KBM-7 (cell line): ENCODE results near the gene CEBPE.

Source experiments
- DNase-seq: peaks from one replicate; pipeline ENCODE4 v3.0.0-alpha.2; 2015
- in situ Hi-C: fragments of 300-500 bp; cut with MboI; formaldehyde crosslinking; loops from 2 replicates; pipeline ENCODE4 v1.14.3; 2020; ENCODE audit warnings: low sequenced_read_pairs, low pct_unique_long_range_greater_than_20kb, mixed read lengths

CEBPE gene

DNA sequence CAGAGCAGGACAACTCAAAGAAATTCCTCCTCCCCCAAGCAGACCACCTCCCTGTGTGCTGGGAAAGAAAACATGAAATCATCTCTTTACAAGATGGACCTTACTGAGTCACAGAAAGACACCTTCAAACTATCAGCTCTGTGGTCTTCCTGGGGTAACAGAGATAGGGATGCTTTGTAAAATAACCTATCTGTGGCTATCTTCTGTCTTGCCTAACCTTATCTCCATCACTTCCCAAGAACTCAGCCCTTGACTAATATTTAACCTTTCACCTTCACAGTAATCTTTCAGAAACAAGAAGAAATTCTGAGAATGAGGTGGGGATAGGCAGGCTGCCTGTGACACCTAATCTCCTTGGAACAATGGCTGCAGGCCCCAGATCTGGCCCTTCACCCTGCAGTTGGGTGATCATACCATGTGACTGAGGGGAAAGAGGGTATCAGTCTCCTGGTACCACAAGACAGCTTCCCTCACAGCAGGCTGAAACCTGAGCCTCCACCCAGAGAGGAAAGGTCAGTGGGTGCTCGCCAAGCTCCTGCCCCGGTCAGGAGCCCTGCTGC, 27.4 kb upstream of the CEBPE start:
- in situ Hi-C loops = no loop called here
- DNase-seq = no peak

DNA sequence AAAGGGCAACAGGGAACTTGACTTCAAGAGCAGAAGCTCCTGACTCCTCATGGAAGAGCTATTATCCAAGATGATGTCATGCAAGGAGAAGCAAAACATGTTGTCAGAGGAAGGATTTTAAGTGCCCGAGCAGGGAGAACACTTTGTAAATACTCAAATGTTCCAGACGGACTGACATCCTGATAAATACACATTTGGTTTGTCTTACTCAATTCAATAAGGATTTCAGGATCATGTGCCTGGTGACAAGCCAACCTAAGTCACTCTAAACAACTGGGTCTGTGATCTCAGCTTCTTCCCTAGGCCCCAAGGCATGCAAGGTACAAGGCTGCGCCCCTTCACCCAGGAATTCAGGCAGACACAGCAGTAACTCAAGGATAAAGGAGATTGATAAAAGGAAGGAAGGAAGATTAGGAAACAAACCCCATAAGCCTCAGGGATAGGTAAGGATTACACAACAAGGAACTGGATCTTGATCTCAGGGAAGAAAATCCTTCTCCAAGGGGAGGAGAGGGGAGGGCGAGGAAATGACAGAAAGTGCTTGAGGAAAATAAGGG, 26.8 kb upstream of the CEBPE start:
- in situ Hi-C loops = no loop called here
- no peak for DNase-seq

DNA sequence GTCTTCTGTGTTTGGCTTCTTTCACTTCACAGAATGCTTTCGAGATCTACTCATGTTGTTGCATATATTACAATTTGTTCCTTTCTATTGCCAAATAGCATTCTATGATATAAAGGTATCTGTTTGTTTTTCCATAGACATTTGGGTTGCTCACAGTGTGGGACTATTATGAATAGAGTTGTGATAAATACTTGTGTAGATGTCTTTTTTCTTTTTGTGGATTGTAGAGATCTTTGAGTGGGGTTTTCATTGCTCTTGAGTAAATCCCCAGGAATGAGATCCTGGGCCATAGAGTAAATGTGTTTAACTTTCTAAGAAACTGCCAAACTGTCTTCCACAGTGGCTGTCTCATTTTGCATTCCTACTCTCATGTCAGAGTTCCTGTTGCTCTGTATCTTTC, 24.9 kb upstream of the CEBPE start:
- in situ Hi-C loops = no loop called here
- no peak for DNase-seq

DNA sequence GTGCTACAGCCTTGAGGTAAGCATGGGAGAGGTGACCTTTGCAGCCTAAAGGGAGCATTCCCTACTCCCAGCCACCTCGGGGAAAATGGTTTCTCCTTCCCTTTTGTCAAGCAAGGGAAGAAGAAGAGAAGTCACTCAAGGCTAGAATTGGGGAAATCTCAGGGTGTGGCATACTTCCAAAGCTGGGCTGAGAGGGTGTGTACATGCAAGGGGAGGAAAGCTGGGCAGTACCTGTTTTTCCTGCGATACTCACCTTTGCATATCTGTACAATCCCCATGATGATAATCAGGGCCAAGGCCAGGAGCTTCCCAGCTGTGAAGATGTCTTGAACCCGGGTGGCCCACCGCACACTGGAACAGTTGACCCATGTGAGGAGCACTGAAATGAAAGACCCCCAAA, 23.8 kb upstream of the CEBPE start:
- in situ Hi-C loops = no loop called here
- no peak for DNase-seq

DNA sequence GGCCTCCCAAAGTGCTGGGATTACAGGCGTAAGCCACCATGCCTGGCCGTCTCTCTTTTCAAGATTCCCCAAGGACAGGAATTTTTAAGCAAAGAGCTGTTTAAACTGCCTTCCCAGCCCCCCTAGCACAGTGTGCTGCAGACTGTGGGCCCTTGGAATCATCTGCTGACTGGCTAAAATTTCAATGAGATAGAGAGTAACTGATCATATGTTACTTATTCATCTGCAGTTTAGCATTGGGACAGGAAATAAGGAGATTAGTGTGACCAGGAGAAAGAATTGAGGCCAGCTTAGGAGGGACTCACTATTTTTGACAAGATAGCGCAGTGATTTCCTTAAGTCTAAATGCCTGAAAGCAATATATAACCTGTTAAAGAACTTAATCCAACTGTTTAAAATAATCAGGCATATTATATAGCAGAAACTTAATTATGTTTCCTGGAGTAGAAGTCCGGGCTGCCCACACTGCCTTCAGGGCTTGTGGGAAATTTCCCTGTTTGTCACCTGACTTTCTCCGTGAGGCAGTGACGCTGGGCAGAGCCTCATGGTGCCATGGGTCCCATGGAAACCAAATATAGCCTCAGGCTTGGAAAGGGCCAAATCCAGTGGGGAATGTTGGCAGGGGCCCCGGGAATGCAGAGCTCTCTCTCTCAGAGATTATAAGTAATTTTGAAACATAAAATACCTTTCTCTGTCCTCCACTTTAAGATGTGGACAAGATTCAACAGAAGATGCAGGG, 22.8 kb upstream of the CEBPE start:
- in situ Hi-C loops = no loop called here
- DNase-seq = no peak

DNA sequence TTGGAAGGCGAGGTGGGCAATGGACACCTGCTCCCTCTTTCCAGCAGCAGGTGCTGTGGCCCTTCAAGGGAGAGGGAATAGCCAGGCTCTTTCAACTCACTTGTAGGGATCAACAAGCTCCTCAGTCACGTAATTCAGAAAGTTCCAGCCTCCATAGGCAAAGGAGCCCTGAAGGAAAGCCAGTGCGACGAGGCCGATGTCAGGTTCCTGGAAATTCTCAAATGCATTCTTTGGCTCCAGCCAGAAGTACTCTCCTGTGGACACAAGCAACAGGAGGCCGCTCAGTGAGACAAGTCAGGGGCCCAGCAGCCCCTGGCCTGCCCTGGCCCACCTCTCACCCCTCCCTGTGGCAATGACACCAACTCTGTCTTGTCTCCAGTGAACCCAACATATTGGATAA, 21.3 kb upstream of the CEBPE start:
- in situ Hi-C loops = no loop called here
- no peak for DNase-seq

DNA sequence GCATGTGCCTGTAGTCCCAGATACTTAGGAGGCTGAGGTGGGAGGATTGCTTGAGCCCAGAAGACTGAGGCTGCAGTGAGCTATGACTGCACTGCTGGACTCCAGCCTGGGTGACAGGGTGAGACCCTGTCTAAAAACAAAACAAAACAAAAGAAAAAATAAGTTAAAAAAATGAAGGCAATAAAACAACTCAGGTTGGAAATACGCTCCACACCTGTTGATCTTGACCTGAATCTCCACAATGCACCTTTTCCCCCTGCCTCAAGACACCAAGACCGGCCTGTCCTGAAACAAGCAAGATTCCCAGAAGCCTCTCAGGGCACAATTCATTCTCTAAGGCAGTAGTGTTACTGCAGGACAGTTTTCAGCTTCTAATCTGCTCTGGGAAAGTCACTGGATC, 20.8 kb upstream of the CEBPE start:
- in situ Hi-C loops = no loop called here
- DNase-seq = no peak

DNA sequence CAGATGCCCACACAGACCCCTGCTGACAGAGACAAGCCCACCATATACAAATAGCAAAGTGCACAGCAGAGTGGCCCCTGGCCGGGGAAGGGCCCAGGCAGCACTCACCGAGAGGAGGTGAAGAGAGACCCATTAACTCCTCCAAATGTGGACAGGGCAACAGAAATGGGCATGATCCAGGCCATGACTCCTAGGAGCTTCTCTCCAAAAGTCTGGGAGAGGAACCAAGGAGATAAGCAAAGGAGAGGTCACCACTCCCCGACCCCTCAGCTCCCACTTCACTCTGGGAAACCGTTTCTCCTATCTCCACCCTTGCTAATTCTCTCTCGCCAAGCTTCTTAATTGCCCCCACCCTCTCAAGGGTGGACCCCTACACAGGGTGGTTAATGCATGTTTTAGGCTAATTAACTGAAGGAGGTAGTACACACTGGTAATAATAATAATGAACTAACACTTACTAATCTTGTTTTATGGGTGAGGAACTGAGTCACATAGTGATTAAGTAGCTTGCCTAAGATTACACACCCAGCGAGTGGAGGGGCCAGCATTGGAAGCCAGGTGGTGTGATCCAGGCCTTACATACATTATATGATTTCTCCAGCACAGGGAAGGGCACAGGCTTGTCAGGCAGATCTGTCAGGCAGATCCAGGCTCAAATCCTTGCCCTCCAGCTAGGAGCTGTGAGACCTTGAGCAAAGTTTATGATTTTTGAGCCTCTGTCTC, 18.9 kb upstream of the CEBPE start:
- in situ Hi-C loops = no loop called here
- no peak for DNase-seq

DNA sequence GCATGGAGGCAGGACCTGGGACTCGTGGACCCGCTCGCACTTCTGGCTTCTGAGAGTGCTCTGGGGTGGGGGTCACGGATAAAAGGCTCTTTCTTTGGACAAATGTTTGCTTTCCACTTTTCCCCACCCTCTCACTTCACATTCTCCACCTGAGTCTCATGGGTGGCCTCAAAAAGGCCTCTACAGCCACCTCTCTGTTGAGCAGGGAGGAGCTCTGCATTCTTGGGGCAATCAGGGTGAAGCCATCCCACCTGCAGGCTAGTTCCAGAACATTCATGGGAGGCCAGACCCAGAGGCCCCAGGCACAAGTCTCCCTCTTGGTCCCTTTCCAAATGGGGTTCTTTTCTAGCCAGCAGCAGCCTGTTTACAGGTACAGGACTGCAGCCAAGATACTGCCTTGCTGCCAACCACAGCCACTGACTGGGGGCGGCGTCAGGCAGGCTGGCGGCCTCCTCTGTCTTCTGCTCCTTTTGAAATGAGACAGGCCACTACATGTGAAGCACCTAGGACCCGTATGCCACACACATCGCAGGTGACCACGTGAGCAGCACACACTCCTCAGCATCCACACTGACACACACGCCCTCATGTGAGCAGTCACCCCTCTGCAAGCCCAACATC, 18.2 kb upstream of the CEBPE start:
- no peak for DNase-seq
- in situ Hi-C loops = no loop called here

DNA sequence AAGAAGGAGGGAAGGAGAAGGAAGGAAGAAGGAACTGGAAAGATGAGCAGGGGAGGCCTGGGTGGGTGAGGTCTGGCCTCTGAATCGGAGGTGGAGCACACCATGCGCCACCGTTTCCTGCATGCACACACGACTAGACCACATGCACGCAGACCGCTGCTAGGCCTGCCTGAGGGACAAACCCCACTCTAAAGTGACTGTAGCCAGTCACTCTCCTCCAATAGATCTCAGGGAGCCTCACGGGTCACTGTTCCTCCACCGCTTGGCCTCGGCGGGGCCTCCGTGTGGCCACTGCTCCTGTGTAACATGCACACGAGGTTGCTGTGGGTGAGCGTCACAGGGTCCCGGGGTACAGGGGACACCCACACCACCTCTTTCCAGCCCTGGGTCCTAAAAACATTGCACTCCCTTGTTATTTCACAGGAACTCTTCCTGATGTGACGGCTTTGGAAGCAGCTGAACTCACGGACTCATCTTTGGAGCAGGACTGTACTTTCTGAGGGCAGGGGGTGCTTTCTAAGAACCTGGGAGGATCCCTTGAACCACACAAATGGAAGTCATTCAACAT, 17.6 kb upstream of the CEBPE start:
- in situ Hi-C loops = no loop called here
- no peak for DNase-seq

DNA sequence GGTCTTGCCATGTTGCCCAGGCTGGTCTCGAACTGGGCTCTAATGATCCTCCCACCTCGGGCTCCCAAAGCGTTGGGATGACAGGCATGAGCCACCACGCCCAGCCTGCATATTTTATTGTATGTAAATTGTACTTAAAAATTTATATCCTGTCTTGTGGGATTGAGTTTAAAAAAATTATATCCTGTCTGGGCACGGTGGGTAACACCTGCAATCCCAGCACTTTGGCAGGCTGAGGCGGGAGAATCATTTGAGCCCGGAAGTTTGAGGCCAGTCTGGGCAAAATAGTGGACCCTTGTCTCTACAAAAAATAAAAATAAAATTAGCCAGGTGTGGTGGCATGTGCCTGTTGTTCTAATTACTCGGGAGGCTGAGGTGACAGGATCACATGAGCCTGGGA, 13.9 kb upstream of the CEBPE start:
- in situ Hi-C loops = no loop called here
- no peak for DNase-seq

DNA sequence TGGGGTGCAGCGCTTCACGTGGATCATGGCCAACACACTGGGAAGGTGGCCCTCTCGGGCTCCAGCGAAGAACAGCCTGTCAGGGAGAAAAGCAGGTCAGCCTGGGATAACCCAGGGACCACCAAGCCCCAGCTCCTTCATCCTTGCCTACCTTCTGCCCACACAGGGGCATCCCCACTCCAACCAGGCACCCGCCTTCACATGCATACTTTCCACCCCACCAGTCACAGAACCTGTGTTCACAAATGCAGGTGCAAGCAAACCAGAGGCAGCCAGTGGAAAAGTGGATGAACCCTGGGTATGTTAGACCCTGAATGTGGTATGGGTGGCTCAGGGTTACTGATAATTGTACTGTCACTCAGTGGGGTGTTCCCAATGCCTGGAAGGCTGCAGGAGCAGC, 12.4 kb upstream of the CEBPE start:
- no peak for DNase-seq
- in situ Hi-C loops = no loop called here

DNA sequence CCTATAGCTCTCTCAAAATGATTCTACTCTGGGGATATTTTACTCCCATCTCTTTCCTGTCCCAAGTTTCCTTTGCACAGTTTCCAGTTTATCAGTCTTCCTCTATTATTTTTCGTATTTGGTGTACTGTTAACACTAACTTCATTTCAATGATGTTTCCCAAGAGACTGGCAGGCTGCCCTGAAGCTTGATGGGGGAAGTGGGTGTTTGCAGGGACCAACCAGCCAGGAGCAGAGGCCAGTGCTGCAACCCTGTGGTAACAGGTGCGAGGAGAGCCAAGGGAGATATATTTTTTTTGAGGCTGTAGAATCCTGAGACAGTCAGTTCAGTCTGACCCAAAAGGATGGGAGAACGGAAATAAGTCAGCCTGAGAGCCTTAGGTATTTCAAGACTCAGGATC, 11.8 kb upstream of the CEBPE start:
- no peak for DNase-seq
- in situ Hi-C loops = no loop called here

DNA sequence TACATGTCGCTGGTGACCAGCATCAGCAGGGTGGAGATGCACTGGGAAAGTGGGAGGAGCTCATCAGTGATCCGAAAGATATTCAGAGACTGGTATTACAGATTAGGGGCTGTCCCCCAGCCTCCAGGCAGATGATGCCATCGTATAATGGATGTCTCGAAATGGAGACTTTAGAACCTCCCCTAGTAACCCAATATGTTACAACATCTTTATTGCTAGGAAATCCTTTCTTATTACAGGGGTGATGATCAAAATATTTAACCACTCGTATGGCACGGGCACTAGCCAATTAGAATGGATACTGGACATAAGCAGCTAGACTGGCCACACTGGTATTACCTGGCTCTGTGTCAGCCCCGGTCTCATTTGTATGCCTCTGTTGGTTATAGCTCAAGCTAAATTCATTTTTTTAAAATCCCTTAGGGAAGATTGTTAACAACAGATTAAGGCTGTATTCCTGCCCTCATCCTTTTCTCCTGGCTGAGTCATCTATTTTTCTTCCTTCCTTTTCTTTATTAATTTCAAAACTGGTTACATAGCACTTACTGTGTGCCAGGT, 10.8 kb upstream of the CEBPE start:
- in situ Hi-C loops = no loop called here
- DNase-seq = no peak

DNA sequence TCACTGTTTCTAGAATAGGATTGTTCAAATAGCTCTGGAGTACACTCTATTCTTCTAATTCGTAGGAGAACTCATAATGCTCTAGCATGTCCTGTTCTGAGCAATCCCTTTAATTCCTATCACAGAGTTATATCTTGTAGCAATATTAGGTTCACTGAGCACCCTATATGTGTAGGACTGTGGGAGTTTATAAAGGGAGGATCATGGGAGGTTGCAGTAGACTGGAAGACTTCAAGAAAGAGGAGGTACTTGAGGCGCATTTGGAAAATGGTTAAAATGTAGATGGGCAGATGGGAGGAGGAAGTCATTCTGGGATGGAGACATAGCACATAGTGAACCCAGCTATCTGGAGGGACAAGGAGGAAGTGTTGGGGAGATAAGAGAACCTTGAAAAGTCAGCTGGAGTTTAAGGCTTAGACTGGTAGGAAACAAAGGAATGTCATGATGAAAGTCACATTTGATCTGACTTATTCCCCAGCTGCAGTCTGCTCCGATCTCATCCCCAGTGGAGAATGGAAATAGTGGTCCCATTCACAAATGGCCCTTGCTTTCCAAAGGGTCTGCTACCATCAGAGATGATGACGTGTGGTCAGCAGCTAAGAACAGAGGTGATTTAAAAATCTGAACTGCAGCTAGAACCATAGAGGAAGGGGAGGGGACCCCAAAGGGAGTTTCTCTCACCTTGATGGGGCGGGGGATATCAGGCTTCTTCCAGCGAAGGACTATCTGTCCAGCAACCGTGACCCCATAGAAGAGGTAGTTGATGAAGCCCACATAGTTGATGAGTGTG, 10.1 kb upstream of the CEBPE start:
- in situ Hi-C loops = no loop called here
- DNase-seq = no peak

DNA sequence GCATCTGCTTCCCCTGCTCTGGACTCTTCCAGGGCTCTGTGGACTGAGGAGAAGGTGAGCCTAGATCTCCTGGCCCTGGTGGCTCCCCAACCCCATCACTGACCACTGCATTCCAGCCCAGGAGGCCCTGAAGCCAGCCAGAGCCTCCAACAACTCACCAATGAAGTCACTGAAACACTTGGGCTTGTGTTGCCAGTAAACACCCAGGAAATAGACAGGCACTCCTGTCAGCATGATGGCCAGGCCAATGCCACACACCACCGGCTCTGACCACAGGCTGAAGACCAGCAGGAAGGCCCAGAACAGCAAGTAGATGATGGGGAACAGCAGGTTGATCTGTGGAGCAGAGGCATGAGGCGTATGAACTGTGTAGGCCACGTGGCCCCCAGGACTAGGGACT, 8.8 kb upstream of the CEBPE start:
- no peak for DNase-seq
- in situ Hi-C loops = no loop called here

DNA sequence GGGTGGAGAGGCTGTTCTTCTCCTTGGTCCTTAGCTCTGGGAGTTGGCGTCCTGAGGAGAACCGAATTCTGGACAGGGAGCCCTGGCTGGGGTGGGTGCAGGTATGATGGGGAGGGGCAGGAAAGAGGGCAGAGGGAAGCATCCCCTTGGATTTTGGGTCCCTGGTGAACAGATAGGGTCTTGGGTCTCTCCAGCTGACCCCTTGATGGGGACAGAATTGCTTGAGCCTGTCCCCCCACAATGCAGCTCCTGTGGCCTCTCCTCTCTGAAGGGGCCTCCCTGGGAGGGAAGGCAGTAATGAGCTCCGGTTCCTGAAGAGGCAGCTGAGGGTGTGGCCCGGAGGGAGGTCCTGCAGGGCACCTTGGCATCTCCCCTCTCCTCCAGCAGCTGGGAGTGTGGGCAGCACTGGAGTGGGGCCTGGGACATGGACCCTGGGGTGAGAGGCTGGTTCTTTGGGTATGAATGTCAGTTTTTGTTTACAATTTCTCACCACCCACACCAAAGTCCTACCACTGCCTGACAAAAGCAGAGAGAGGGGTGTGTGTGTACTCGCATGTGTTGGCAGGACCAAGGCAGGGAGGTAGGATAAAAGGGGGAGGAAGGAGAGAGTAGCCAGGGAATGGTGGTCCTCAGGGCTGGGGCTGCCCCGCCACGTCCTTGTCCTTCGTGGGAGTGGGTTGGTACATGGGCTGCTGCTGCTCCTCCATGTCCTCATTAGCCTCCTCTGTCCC, 7.7 kb upstream of the CEBPE start:
- in situ Hi-C loops = no loop called here
- no peak for DNase-seq

DNA sequence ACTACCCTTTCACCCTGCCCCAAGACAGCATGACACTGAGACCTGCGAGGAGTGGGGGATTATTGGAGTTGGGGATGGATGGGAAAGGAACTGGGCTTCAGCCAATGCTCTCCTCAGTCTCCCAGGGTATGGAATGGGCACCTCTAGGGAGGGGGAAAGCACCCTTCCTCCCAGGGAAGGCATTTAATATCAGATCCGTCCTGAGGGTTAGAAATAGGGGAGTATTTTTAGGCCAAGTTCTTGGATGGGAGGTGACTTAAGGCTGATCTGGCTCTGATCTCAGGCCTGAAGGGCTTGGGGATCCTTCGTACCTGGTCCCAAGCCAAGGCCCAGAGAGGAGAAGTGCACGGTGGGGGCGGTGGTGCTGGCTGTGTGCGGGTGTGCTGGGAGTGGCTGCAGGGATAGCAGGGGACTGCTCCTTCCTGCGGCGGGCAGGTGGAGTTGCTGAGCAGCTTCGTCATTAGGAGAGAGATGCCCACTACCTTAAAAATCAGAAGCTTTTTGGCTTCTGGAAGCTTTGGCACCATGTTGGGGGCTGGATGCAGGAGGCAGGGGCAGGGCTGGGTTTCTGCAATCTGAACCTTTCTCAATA, 7.0 kb upstream of the CEBPE start:
- no peak for DNase-seq
- in situ Hi-C loops = no loop called here
